Fibroblast of the aortic adventitia (primary cell): ENCODE data around the gene C2orf80. TPM values are rescaled to one million over a fixed set of nuclear protein-coding genes. Genes with fewer than 3 reads are reported as not detected.
"Not testable (repeated sequence)": the region's sequence is repeated elsewhere in the genome, so short reads cannot be mapped to it uniquely, and the experiment has no call there.

ENCODE experiments used
- DNase-seq: peaks from one replicate; pipeline ENCODE4 v3.0.0-alpha.2; 2010; ENCODE audit warnings: low read depth
- H3K4me3 ChIP-seq: 2 replicates; pipeline ENCODE4 v1.5.1; 2011; ENCODE audit warnings: low read depth, mild to moderate bottlenecking, control low read depth, low read length, moderate library complexity
- CTCF ChIP-seq: IDR thresholded peaks from 2 replicates; pipeline ENCODE4 v1.5.1; 2011; ENCODE audit warnings: mild to moderate bottlenecking, low read length, control low read depth, inconsistent platforms; ENCODE audit not compliant: insufficient read depth
- total RNA-seq: library from RNA; depleted of rRNA; stranded (reverse); fragments of >200 nt; gene quantifications from 2 replicates; pipeline ENCODE4 v1.2.3, GENCODE V29; 2012; ENCODE audit warnings: low replicate concordance

C2orf80 gene
- total RNA-seq, 1 donor = not detected

GRCh38 chr2:208222351-208222750 is 32.5 kb upstream of the C2orf80 start:
- no peak for DNase-seq
- TF ChIP-seq CTCF = no peak
- no peak overlapping the region for H3K4me3 ChIP-seq

- H3K4me3 ChIP-seq, DNase-seq: not testable (repeated sequence)
Observed at GRCh38 chr2:208221873-208222272, 32.0 kb upstream of the C2orf80 start.

GRCh38 chr2:208210688-208211451 is 21.0 kb upstream of the C2orf80 start:
- TF ChIP-seq CTCF = no peak
- no peak overlapping the region for H3K4me3 ChIP-seq
- no peak for DNase-seq

GRCh38 chr2:208208335-208209085 is 18.7 kb upstream of the C2orf80 start:
- no peak for DNase-seq
- TF ChIP-seq CTCF = no peak

DNA sequence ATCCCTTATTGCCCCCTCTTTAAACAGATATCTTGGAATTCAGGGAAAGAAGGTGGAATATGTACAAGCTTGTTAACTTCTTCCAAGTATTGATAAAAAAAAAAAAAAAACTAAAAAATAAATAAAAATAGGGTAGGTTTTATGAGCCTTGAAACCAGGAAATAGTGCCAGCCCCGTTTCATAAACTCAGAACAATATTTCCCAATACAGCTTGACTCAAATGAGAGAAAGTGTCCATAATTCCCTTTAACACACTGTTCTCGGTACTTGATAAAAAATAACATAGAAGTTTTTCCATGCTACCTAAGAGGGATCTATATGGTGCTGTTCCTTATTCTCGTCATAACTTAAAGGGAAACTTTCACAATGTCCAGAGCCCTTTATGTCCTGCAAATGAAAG is 17.9 kb upstream of the C2orf80 start:
- TF ChIP-seq CTCF = no peak
- DNase-seq = no peak
- no peak overlapping the region for H3K4me3 ChIP-seq

More at GRCh38 chr2:208208335-208209085, 18.7 kb upstream of the C2orf80 start:
- H3K4me3 ChIP-seq = no peak overlapping the region

- DNase-seq = no peak
- TF ChIP-seq CTCF = no peak
- no peak overlapping the region for H3K4me3 ChIP-seq
Observed at GRCh38 chr2:208204166-208204565, 14.3 kb upstream of the C2orf80 start.

- no peak overlapping the region for H3K4me3 ChIP-seq
- TF ChIP-seq CTCF = no peak
Observed at GRCh38 chr2:208195531-208195930, 5.7 kb upstream of the C2orf80 start.

More at GRCh38 chr2:208195531-208195930, 5.7 kb upstream of the C2orf80 start:
- DNase-seq = peak; percentile 31
